ENCODE measurements around the gene RFK. TPM values are rescaled to one million over a fixed set of nuclear protein-coding genes. Genes with fewer than 3 reads are reported as not detected.
A peak's percentile ranks its signal among the peaks of the same experiment; 100 is the strongest.

RFK gene
- total and polyA plus RNA-seq, 2 of the 13 experiments (the other 11 are each of a cell fraction or from before 2014, with no cell fraction given) = 18.2 to 37.2 TPM

GRCh38 chr9:76400534-76401096, 6.4 kb upstream of the RFK start:
- H3K4me2 ChIP-seq (ENCODE audit: low read depth, low read length) = peak overlapping the region; percentile 24; the same call in 1 of the 2 replicates
- TF ChIP-seq HNF4A (CRISPR knock-in tag; IDR thresholded peaks at IDR 0.05) (no peak), HOMEZ (CRISPR knock-in tag; IDR thresholded peaks at IDR 0.05; ENCODE audit: low read depth) (peak; percentile 16; the same call in 1 of the 2 replicates), ZFP62 (CRISPR knock-in tag; IDR thresholded peaks at IDR 0.05) (no peak), FOXO4 (CRISPR knock-in tag; conservative IDR thresholded peaks at IDR 0.05) (no peak), HMG20B (CRISPR knock-in tag; conservative IDR thresholded peaks at IDR 0.05) (no peak), ZNF225 (CRISPR knock-in tag; IDR thresholded peaks at IDR 0.05) (no peak), SOX5 (CRISPR knock-in tag; IDR thresholded peaks at IDR 0.05; ENCODE audit: borderline replicate concordance) (0 out of 2 replicates have a peak, but pooled peaks have one; percentile 15), MAX (IDR thresholded peaks at IDR 0.05) (peak; percentile 32; the same call in 1 of the 2 replicates), PPARG (CRISPR knock-in tag; conservative IDR thresholded peaks at IDR 0.05) (peak; percentile 52; the same call in 1 of the 2 replicates), ZFX (CRISPR knock-in tag; IDR thresholded peaks at IDR 0.05; ENCODE audit: low read depth) (peak; percentile 41; the same call in 1 of the 2 replicates), NFKB2 (CRISPR knock-in tag; IDR thresholded peaks at IDR 0.05; ENCODE audit: borderline replicate concordance) (no peak), RARA (CRISPR knock-in tag; IDR thresholded peaks at IDR 0.05) (no peak), RNF2 (conservative IDR thresholded peaks at IDR 0.05; ENCODE audit: low read depth) (no peak), ZSCAN21 (CRISPR knock-in tag; IDR thresholded peaks at IDR 0.05; ENCODE audit: borderline replicate concordance) (0 out of 2 replicates have a peak, but pooled peaks have one; percentile 53), SAP130 (CRISPR knock-in tag; IDR thresholded peaks at IDR 0.05; ENCODE audit: low read depth) (peak; percentile 23; the same call in 1 of the 2 replicates), FOSL2 (CRISPR knock-in tag; IDR thresholded peaks at IDR 0.05) (no peak), ELF3 (CRISPR knock-in tag; IDR thresholded peaks at IDR 0.05) (0 out of 2 replicates have a peak, but pooled peaks have one; percentile 14), ZFP36 (IDR thresholded peaks at IDR 0.05; ENCODE audit: borderline replicate concordance, low read depth, low read length, partially characterized antibody) (no peak), CENPX (CRISPR knock-in tag; IDR thresholded peaks at IDR 0.05) (no peak), RFXANK (CRISPR knock-in tag; IDR thresholded peaks at IDR 0.05) (no peak)
- no peaks in the 10 kb centered on the region for H3K27me3 ChIP-seq (ENCODE audit: control insufficient read depth in 1 of 2, insufficient read depth in 2 of 2, low read length in 2 of 2)
- intact Hi-C loops (cut with micrococcal nuclease; ENCODE audit: unreplicated experiment) = loop anchor here (5.0 kb wide), 2 partner anchors 33 to 257 kb away; no protein-coding TSS in a partner anchor
- no peaks in the 10 kb centered on the region for H3K79me2 ChIP-seq (ENCODE audit: insufficient read depth, low read length)
- peak overlapping the region; percentile 76 for H3K27ac ChIP-seq (ENCODE audit: extremely low read length, insufficient read depth, low read length)
- ATAC-seq (peak; percentile 67), DNase-seq (ENCODE audit: low spot score) (peak; percentile 61), FAIRE-seq (peak; percentile 48)
- H4K20me1 ChIP-seq (ENCODE audit: insufficient read depth, low read length) = no peaks in the 10 kb centered on the region
- BruUV-seq (replicated peaks) = no TSS peak
- H3K9me3 ChIP-seq (ENCODE audit: low read length) = no peaks in the 10 kb centered on the region
- H2AFZ ChIP-seq (ENCODE audit: low read length) = peak overlapping the region; percentile 84
- peak overlapping the region; percentile 25; the same call in 1 of the 2 replicates for H3K9ac ChIP-seq (ENCODE audit: insufficient read depth, low read depth, low read length)
- in situ Hi-C loops (cut with HindIII; ENCODE audit: extremely low pct_ligation_motif_present, low pct_unique_long_range_greater_than_20kb) = no loop called here
- H3K36me3 ChIP-seq (replicated peaks in 1 of 2; ENCODE audit: control insufficient read depth in 1 of 2, insufficient read depth in 2 of 2, low read length in 2 of 2) = no peaks in the 10 kb centered on the region
- CTCF ChIA-PET (ENCODE audit: low intra/inter-chr PET ratio, low total read pairs) = no interaction called here
- peaks cover 56% of the 10 kb centered on the region for H3K4me1 ChIP-seq (ENCODE audit: insufficient read depth, low read length)
- POLR2A ChIA-PET = no interaction called here
- H3K4me3 ChIP-seq (replicated peaks in 1 of 3; ENCODE audit: insufficient read depth in 1 of 3, low read depth in 2 of 3, low read length in 3 of 3) = no peak overlapping the region
- 10% methylated on average over 1 of the region's 1 CpG for WGBS (ENCODE audit: low lambda C conversion rate)

Measured in HepG2 (cell line).